H1 (cell line): ENCODE data around the gene DLST. TPM values are rescaled to one million over a fixed set of nuclear protein-coding genes. Genes with fewer than 3 reads are reported as not detected.
A peak's percentile ranks its signal among the peaks of the same experiment; 100 is the strongest.

ENCODE experiments used
- CHD7 ChIP-seq: fragments of 300-600 bp; sonication (generic); IDR thresholded peaks from 2 replicates; pipeline ENCODE4 v1.7.1; 2012; ENCODE audit warnings: low read length, moderate library complexity, mild to moderate bottlenecking, inconsistent platforms; ENCODE audit not compliant: insufficient replicate concordance
- FOSL1 ChIP-seq: IDR thresholded peaks from 2 replicates; pipeline ENCODE4 v1.6.1; 2011; ENCODE audit warnings: mild to moderate bottlenecking, low read depth, low read length, moderate library complexity; ENCODE audit not compliant: insufficient read depth
- HDAC2 ChIP-seq, 2 experiments: fragments of 300-600 bp in 1 of 2; sonication (generic) in 1 of 2; IDR thresholded peaks; 2 replicates each; pipeline ENCODE4 v1.6.1; 2011 to 2012; ENCODE audit warnings: low read depth in 2 of 2, low read length in 2 of 2, mild to moderate bottlenecking in 2 of 2, moderate library complexity in 2 of 2, borderline replicate concordance in 1 of 2, inconsistent platforms in 1 of 2
- KDM4A ChIP-seq: IDR thresholded peaks from one replicate; pipeline ENCODE4 v1.7.1; 2012; ENCODE audit warnings: low read depth, mild to moderate bottlenecking, moderate library complexity, low read length, inconsistent platforms; ENCODE audit not compliant: severe bottlenecking
- PHF8 ChIP-seq: fragments of 200-600 bp; sonication (generic); conservative IDR thresholded peaks from 2 replicates; pipeline ENCODE4 v1.7.1; 2012; ENCODE audit warnings: low read depth, mild to moderate bottlenecking, inconsistent platforms, low read length, moderate library complexity
- POLR2A ChIP-seq, 2 experiments: IDR thresholded peaks; 1 replicate in 1 of 2; 2 replicates in 1 of 2; pipeline ENCODE4 v1.6.1; 2011; ENCODE audit warnings: low read depth in 2 of 2, low read length in 2 of 2, mild to moderate bottlenecking in 2 of 2; ENCODE audit errors: control extremely low read depth in 1 of 2
- RBBP5 ChIP-seq: IDR thresholded peaks from 2 replicates; pipeline ENCODE4 v1.7.1; 2012; ENCODE audit warnings: low read depth, mild to moderate bottlenecking, inconsistent platforms, low read length, moderate library complexity, borderline replicate concordance
- RFX5 ChIP-seq: IDR thresholded peaks from 2 replicates; pipeline ENCODE4 v1.6.1; 2011; ENCODE audit warnings: low read depth, low read length, improper control_type of control experiment, borderline replicate concordance
- SIX5 ChIP-seq: IDR thresholded peaks from 2 replicates; pipeline ENCODE4 v1.6.1; 2011; ENCODE audit warnings: mild to moderate bottlenecking, low read depth, low read length
- TAF1 ChIP-seq: IDR thresholded peaks from 2 replicates; pipeline ENCODE4 v1.6.1; 2011; ENCODE audit warnings: mild to moderate bottlenecking, low read depth, low read length
- YY1 ChIP-seq: IDR thresholded peaks from 2 replicates; pipeline ENCODE4 v1.6.1; 2011; ENCODE audit warnings: low read depth, mild to moderate bottlenecking, low read length
- polyA plus RNA-seq, 7 experiments: library from polyadenylated mRNA; depleted of rRNA in 3 of 7; stranded (reverse) in 5 of 7; unstranded in 2 of 7; fragments of >200 nt in 5 of 7; fragments of 200-250 nt in 2 of 7; gene quantifications; 1 replicate in 5 of 7; 2 replicates in 1 of 7; 4 replicates in 1 of 7; pipeline versions ENCODE4 v1.2.1 to v1.2.3, GENCODE V29; 2011 to 2013; ENCODE audit warnings: missing spikeins in 2 of 7, mixed read lengths in 2 of 7
- total RNA-seq: library from RNA; stranded (reverse); fragmentation: NEBNext Ultra II Directional; extraction: Animal tissue kit (Norgen Biotek cat#: 25700); gene quantifications from 2 replicates; pipeline ENCODE4 v1.2.1, GENCODE V29; 2021

The DLST gene
- total and polyA plus RNA-seq, 2 of the 8 experiments (the other 6 are each of a cell fraction or from before 2014, with no cell fraction given), result 96.5 to 117 TPM

GRCh38 chr14:74922752-74923401 is 41.2 kb downstream of the DLST start, which contains the start of gene RPS6KL1 (continued):
- no peak for TF ChIP-seq HDAC2 (IDR thresholded peaks at IDR 0.05; ENCODE audit: borderline replicate concordance in 1 of 2, low read depth in 2 of 2, low read length in 2 of 2)
- 0 out of 2 replicates have a peak, but pooled peaks have one; percentile 46 for TF ChIP-seq RBBP5
- peak; percentile 83 for TF ChIP-seq PHF8
- no peak for TF ChIP-seq FOSL1
- TF ChIP-seq TAF1, result peak; percentile 46; the same call in 1 of the 2 replicates
- TF ChIP-seq RFX5, result no peak
- TF ChIP-seq CHD7, result no peak
- peak in 1 of 2 experiments; percentile 80; a peak in 2 of 3 replicates for TF ChIP-seq POLR2A (IDR thresholded peaks at IDR 0.05; ENCODE audit: control extremely low read depth in 1 of 2, low read depth in 2 of 2, low read length in 2 of 2)
- TF ChIP-seq YY1, result no peak
- no peak for TF ChIP-seq SIX5
- TF ChIP-seq KDM4A, result peak; percentile 74
- TF ChIP-seq, all 59 proteins: peak for 10
